ENCODE results near the gene MAP4K2. TPM values are rescaled to one million over a fixed set of nuclear protein-coding genes. Genes with fewer than 3 reads are reported as not detected.

The MAP4K2 gene
- total and polyA plus RNA-seq, 2 of the 8 experiments (the other 6 are each of a cell fraction or from before 2014, with no cell fraction given): 20.1 to 20.7 TPM

- H2BK20ac ChIP-seq (ENCODE audit: low read length): peak overlapping the region; percentile 86; the same call in 1 of the 2 replicates
- peak overlapping the region; percentile 95 for H3K18ac ChIP-seq (ENCODE audit: extremely low read depth, low read length)
- no peak overlapping the region for H3K4ac ChIP-seq (replicated peaks; ENCODE audit: insufficient read length, low read depth, low read length)
- POLR2A ChIA-PET (ENCODE audit: partially characterized antibody): interaction anchor here (1.0 to 42.9 kb wide), 5 partner anchors 9 to 23 kb away, joined by 5 to 1087 read pairs (median 8); partner anchors contain the start of genes PYGM and SF1
- WGBS, 2 experiments (ENCODE audit: extremely low coverage in 1 of 2, insufficient coverage in 1 of 2, insufficient read length in 1 of 2, insufficient replicate concordance in 2 of 2, low coverage in 1 of 2, low lambda C conversion rate in 2 of 2, missing lambda C conversion rate in 1 of 2): 0% methylated on average over 18 of the region's 58 CpGs; no CpG with 5 or more reads in 1 of the 2 experiments
- CTCF ChIA-PET (ENCODE audit: partially characterized antibody): interaction anchor here (0.8 to 23.7 kb wide), 18 partner anchors 9 to 113 kb away, joined by 3 to 376 read pairs (median 4); partner anchors contain the start of genes MEN1 and PYGM
- no peak overlapping the region for H4K5ac ChIP-seq (ENCODE audit: insufficient read length, low read depth, low read length)
- no peak overlapping the region for H2AFZ ChIP-seq (ENCODE audit: low read length)
- H4K91ac ChIP-seq (replicated peaks; ENCODE audit: insufficient read length, low read length): peak overlapping the region; percentile 16
- no peaks in the 10 kb centered on the region for H4K20me1 ChIP-seq (replicated peaks in 1 of 2; ENCODE audit: control insufficient read depth in 1 of 2, insufficient read depth in 2 of 2, low read length in 2 of 2)
- no peaks in the 10 kb centered on the region for H3K79me2 ChIP-seq (ENCODE audit: control insufficient read depth in 1 of 2, insufficient read depth in 2 of 2, low read length in 2 of 2)
- no peaks in the 10 kb centered on the region for H3K36me3 ChIP-seq (ENCODE audit: control insufficient read depth in 2 of 4, insufficient read depth in 4 of 4, low read length in 3 of 4)
- no peak overlapping the region for H2BK120ac ChIP-seq (replicated peaks; ENCODE audit: low read depth, low read length)
- no peak overlapping the region for H3K23ac ChIP-seq (ENCODE audit: insufficient read length)
- peak overlapping the region; percentile 46 to 67 (median 57) for H3K4me3 ChIP-seq (ENCODE audit: extremely low read depth in 1 of 4, insufficient read depth in 2 of 4, low read depth in 3 of 4, low read length in 4 of 4)
- peak overlapping the region; percentile 76 for H4K8ac ChIP-seq (ENCODE audit: extremely low read depth, insufficient read depth, low read length)
- peak overlapping the region in 1 of 4 experiments; percentile 11; a peak in 1 of 7 replicates for H3K9ac ChIP-seq (replicated peaks in 1 of 4; ENCODE audit: extremely low read depth in 1 of 4, low read depth in 3 of 4, low read length in 3 of 4)
- H2AK5ac ChIP-seq (ENCODE audit: low read depth, low read length): no peak overlapping the region; the same call in 1 of the 2 replicates
- peaks cover 0 to 32% (median 19%) of the 10 kb centered on the region in 4 experiments; a peak in 5 of 7 replicates for H3K27me3 ChIP-seq (replicated peaks in 1 of 4; ENCODE audit: control insufficient read depth in 3 of 4, extremely low read depth in 1 of 4, insufficient read depth in 3 of 4, low read length in 3 of 4)
- peak overlapping the region; percentile 81 for H3K56ac ChIP-seq (replicated peaks; ENCODE audit: insufficient read length, low read depth, low read length)
- peak overlapping the region; percentile 85 to 87 for H3K4me2 ChIP-seq (ENCODE audit: insufficient read depth in 1 of 2, low read depth in 2 of 2, low read length in 2 of 2)
- no peak for FAIRE-seq
- H3K4me1 ChIP-seq (replicated peaks in 1 of 4; ENCODE audit: control insufficient read depth in 3 of 4, insufficient read depth in 4 of 4, low read length in 3 of 4): peaks cover 4 to 33% (median 29%) of the 10 kb centered on the region in 4 experiments
- peak overlapping the region; percentile 76; the same call in 1 of the 2 replicates for H2BK5ac ChIP-seq (ENCODE audit: low read depth, low read length)
- 0 out of 2 replicates have a peak overlapping the region, but pooled peaks have one; percentile 27 for H2BK12ac ChIP-seq (ENCODE audit: low read depth, low read length)
- H3K23me2 ChIP-seq (ENCODE audit: low read depth, low read length): peaks cover 35% of the 10 kb centered on the region
- peak overlapping the region; percentile 83; the same call in 1 of the 2 replicates for H2BK15ac ChIP-seq (ENCODE audit: low read length)
- no peaks in the 10 kb centered on the region for H3K9me3 ChIP-seq (ENCODE audit: insufficient read depth in 2 of 2, low read depth in 1 of 2, low read length in 1 of 2)
- H3K14ac ChIP-seq (ENCODE audit: insufficient read length): no peak overlapping the region
- no peaks in the 10 kb centered on the region for H3K79me1 ChIP-seq (ENCODE audit: low read depth, low read length)
- DNase-seq (ENCODE audit: low read depth in 1 of 2, low spot score in 2 of 2): peak in 1 of 2 experiments; percentile 94
- no peak overlapping the region for H3K27ac ChIP-seq (ENCODE audit: low read depth, low read length)
- TF ChIP-seq CTCF (IDR thresholded peaks at IDR 0.05; ENCODE audit: control extremely low read depth in 1 of 3, insufficient read depth in 1 of 3, low read depth in 1 of 3, low read length in 3 of 3) (peak in 2 of 3 experiments; percentile 74; a peak in 3 of 4 replicates), CHD1 (IDR thresholded peaks at IDR 0.05; ENCODE audit: low read depth, low read length) (no peak), NRF1 (IDR thresholded peaks at IDR 0.05; ENCODE audit: low read depth, low read length) (no peak), SAP30 (IDR thresholded peaks at IDR 0.05; ENCODE audit: insufficient read depth, insufficient replicate concordance, low read length) (no peak), BRCA1 (IDR thresholded peaks at IDR 0.05; ENCODE audit: low read depth, low read length) (no peak), KDM5A (IDR thresholded peaks at IDR 0.05; ENCODE audit: low read length) (no peak), EZH2 (IDR thresholded peaks at IDR 0.05; ENCODE audit: low read depth, low read length, severe bottlenecking) (no peak), RAD21 (IDR thresholded peaks at IDR 0.05 in 1 of 2, conservative IDR thresholded peaks at IDR 0.05 in 1 of 2; ENCODE audit: low read depth in 2 of 2, low read length in 2 of 2) (peak; percentile 56 to 74)
These were observed 60.0 kb downstream of the MAP4K2 start for GRCh38 chr11:64742889-64743590.

Data from H1 (cell line).